Mammary epithelial cell (primary cell): Measurements from ENCODE around the gene KRTAP10-4.

ENCODE experiments used
- EZH2 ChIP-seq: IDR thresholded peaks from 2 replicates; pipeline ENCODE4 v1.6.1; 2012; ENCODE audit warnings: low read length, inconsistent platforms, borderline replicate concordance
- TF ChIP-seq, protein P1 (sequence below), 2 donors: IDR thresholded peaks in 1 of 2; conservative IDR thresholded peaks in 1 of 2; 2 replicates each; pipeline ENCODE4 v1.5.1; 2011 to 2012; ENCODE audit warnings: inconsistent platforms in 2 of 2, low read length in 2 of 2, mild to moderate bottlenecking in 2 of 2, control low read depth in 1 of 2, low read depth in 1 of 2; ENCODE audit not compliant: insufficient read depth in 1 of 2; ENCODE audit errors: extremely low read depth in 1 of 2

DNA sequence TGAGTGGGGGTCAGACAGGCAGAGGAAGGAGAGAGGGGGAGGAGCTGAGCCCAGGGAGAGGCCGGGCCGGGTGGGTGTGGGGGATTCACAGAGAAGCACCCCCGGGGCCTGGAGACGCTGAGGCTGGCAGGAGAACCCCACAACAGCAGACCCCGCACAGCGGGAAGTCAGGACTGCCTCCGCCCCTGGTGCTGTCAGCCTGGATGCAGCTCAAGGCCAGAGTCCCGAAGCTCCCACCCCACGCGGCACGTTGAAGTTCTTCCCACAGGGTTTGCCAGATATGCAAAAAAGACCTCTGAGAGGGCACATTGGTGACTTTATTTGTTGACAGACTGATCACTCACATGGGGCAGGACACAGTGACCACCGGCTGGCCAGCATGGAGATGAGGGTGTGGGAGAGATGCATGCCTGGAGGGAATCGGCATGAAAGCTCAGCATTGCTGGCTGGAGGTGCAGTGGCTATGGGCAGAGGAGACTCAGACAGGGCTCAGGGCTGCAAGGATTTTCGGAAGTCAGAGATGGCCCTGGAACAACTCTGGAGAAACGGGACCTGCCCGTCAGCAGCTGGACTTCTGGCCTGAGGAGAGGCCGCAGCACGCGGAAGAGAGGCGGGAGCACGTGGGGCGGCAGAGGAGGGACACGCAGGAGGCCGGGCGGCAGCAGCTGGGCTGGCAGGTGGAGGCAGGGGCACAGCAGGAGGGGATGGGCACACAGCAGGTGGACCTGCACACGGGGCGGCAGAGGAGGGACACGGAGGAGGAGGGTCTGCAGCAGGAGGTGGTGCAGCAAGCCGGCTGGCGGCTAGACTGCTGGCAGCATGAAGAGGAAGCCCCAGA lies 15.8 kb upstream of the KRTAP10-4 start:
- TF ChIP-seq, protein P1, sequence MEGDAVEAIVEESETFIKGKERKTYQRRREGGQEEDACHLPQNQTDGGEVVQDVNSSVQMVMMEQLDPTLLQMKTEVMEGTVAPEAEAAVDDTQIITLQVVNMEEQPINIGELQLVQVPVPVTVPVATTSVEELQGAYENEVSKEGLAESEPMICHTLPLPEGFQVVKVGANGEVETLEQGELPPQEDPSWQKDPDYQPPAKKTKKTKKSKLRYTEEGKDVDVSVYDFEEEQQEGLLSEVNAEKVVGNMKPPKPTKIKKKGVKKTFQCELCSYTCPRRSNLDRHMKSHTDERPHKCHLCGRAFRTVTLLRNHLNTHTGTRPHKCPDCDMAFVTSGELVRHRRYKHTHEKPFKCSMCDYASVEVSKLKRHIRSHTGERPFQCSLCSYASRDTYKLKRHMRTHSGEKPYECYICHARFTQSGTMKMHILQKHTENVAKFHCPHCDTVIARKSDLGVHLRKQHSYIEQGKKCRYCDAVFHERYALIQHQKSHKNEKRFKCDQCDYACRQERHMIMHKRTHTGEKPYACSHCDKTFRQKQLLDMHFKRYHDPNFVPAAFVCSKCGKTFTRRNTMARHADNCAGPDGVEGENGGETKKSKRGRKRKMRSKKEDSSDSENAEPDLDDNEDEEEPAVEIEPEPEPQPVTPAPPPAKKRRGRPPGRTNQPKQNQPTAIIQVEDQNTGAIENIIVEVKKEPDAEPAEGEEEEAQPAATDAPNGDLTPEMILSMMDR (conservative IDR thresholded peaks at IDR 0.05 in 1 of 2, IDR thresholded peaks at IDR 0.05 in 1 of 2; ENCODE audit: extremely low read depth in 1 of 2, insufficient read depth in 1 of 2, low read depth in 1 of 2, low read length in 2 of 2), result no peak
- TF ChIP-seq EZH2, result no peak
